ENCODE data around the gene PTPRK.
"Not testable (repeated sequence)": the region's sequence is repeated elsewhere in the genome, so short reads cannot be mapped to it uniquely, and the experiment has no call there.

Gene PTPRK

GRCh38 chr6:127926441-127926840 is 594.0 kb downstream of the PTPRK start:
- H3K9ac ChIP-seq (ENCODE audit: low read length in 5 of 5); H3K36me3 ChIP-seq (ENCODE audit: control insufficient read depth in 5 of 5, insufficient read depth in 5 of 5, low read length in 5 of 5): not testable (repeated sequence)

DNA sequence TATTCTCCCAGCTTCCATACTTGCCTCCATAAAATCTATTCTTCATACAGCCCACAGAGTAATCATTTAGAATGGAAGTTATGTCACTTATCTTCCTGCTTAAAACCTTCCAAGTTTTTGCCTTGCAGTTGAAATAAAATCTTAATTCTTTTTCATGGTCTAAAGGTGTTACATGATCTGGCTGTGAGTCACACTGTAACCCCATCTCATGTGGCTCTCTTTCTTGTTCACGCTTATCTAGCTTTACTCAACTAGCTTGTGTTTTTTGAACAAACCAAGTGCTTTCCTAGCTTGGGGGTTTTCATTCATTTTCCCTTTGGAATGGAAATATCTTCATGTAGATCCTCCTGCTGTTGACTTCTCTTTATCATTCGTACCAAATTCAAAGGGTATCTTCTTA is 596.0 kb downstream of the PTPRK start:
- H3K4me1 ChIP-seq (ENCODE audit: control insufficient read depth in 5 of 5, insufficient read depth in 5 of 5, low read length in 5 of 5), result no peaks in the 10 kb centered on the region
- H3K9me3 ChIP-seq (ENCODE audit: control insufficient read depth in 5 of 5, low read length in 5 of 5), result peaks cover 0 to 5% (median 4%) of the 10 kb centered on the region in 5 donors
- H3K36me3 ChIP-seq (ENCODE audit: control insufficient read depth in 5 of 5, insufficient read depth in 5 of 5, low read length in 5 of 5), result no peaks in the 10 kb centered on the region
- no peak overlapping the region for H3K4me3 ChIP-seq (ENCODE audit: low read depth in 1 of 5, low read length in 5 of 5)
- H3K9ac ChIP-seq (ENCODE audit: low read length in 5 of 5), result no peak overlapping the region
- H3K27ac ChIP-seq (ENCODE audit: low read depth, low read length), result no peak overlapping the region
- no peaks in the 10 kb centered on the region for H3K27me3 ChIP-seq (ENCODE audit: control insufficient read depth in 5 of 5, insufficient read depth in 4 of 5, low read length in 5 of 5)

More at GRCh38 chr6:127926441-127926840, 594.0 kb downstream of the PTPRK start:
- not testable (repeated sequence) for H3K27me3 ChIP-seq (ENCODE audit: control insufficient read depth in 5 of 5, insufficient read depth in 4 of 5, low read length in 5 of 5); H3K27ac ChIP-seq (ENCODE audit: low read depth, low read length); H3K4me1 ChIP-seq (ENCODE audit: control insufficient read depth in 5 of 5, insufficient read depth in 5 of 5, low read length in 5 of 5); H3K4me3 ChIP-seq (ENCODE audit: low read depth in 1 of 5, low read length in 5 of 5); H3K9me3 ChIP-seq (ENCODE audit: control insufficient read depth in 5 of 5, low read length in 5 of 5)

DNA sequence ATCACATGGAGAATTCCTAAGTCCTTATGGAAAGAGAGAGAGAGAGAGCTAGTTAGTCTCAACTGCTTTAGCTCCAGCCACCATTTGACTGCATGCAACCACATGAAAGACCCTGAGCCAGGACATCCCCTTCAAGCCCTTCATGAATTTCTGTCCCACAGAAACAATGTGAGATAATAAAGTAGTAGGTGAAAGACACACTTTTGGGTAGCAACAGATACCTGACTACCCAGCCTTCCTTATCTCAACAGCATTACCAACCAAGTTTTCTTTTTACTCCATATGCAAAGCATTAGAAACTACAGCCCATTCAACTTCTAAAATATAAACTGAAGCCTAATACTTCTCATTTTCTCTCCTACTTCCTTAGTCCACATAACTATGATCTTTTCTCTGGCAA is 596.4 kb downstream of the PTPRK start:
- H3K9me3 ChIP-seq (ENCODE audit: control insufficient read depth in 5 of 5, low read length in 5 of 5), result peaks cover 0 to 5% (median 4%) of the 10 kb centered on the region in 5 donors
- no peak overlapping the region for H3K27ac ChIP-seq (ENCODE audit: low read depth, low read length)
- H3K27me3 ChIP-seq (ENCODE audit: control insufficient read depth in 5 of 5, insufficient read depth in 4 of 5, low read length in 5 of 5), result no peaks in the 10 kb centered on the region

GRCh38 chr6:127923135-127923534 is 597.3 kb downstream of the PTPRK start:
- Histone ChIP-seq H3K4me3 (ENCODE audit: low read depth in 1 of 5, low read length in 5 of 5) (no peak overlapping the region), H3K36me3 (ENCODE audit: control insufficient read depth in 5 of 5, insufficient read depth in 5 of 5, low read length in 5 of 5) (no peaks in the 10 kb centered on the region), H3K4me1 (ENCODE audit: control insufficient read depth in 5 of 5, insufficient read depth in 5 of 5, low read length in 5 of 5) (no peaks in the 10 kb centered on the region), H3K9ac (ENCODE audit: low read length in 5 of 5) (no peak overlapping the region), H3K27ac (ENCODE audit: low read depth, low read length) (no peak overlapping the region), H3K27me3 (ENCODE audit: control insufficient read depth in 5 of 5, insufficient read depth in 4 of 5, low read length in 5 of 5) (no peaks in the 10 kb centered on the region), H3K9me3 (ENCODE audit: control insufficient read depth in 5 of 5, low read length in 5 of 5) (peaks cover 0 to 5% (median 4%) of the 10 kb centered on the region in 5 donors)

More for the DNA sequence above, 596.4 kb downstream of the PTPRK start:
- Histone ChIP-seq H3K36me3 (ENCODE audit: control insufficient read depth in 5 of 5, insufficient read depth in 5 of 5, low read length in 5 of 5) (no peaks in the 10 kb centered on the region), H3K9ac (ENCODE audit: low read length in 5 of 5) (no peak overlapping the region), H3K4me3 (ENCODE audit: low read depth in 1 of 5, low read length in 5 of 5) (no peak overlapping the region), H3K4me1 (ENCODE audit: control insufficient read depth in 5 of 5, insufficient read depth in 5 of 5, low read length in 5 of 5) (no peaks in the 10 kb centered on the region)

- Histone ChIP-seq H3K9me3 (ENCODE audit: control insufficient read depth in 5 of 5, low read length in 5 of 5) (peaks cover 0 to 5% (median 4%) of the 10 kb centered on the region in 5 donors), H3K27me3 (ENCODE audit: control insufficient read depth in 5 of 5, insufficient read depth in 4 of 5, low read length in 5 of 5) (no peaks in the 10 kb centered on the region), H3K4me3 (ENCODE audit: low read depth in 1 of 5, low read length in 5 of 5) (no peak overlapping the region), H3K27ac (ENCODE audit: low read depth, low read length) (no peak overlapping the region), H3K9ac (ENCODE audit: low read length in 5 of 5) (no peak overlapping the region), H3K36me3 (ENCODE audit: control insufficient read depth in 5 of 5, insufficient read depth in 5 of 5, low read length in 5 of 5) (no peaks in the 10 kb centered on the region), H3K4me1 (ENCODE audit: control insufficient read depth in 5 of 5, insufficient read depth in 5 of 5, low read length in 5 of 5) (no peaks in the 10 kb centered on the region)
Observed at GRCh38 chr6:127921982-127922381, 598.4 kb downstream of the PTPRK start.

GRCh38 chr6:127920804-127921203 is 599.6 kb downstream of the PTPRK start:
- Histone ChIP-seq H3K4me1 (ENCODE audit: control insufficient read depth in 5 of 5, insufficient read depth in 5 of 5, low read length in 5 of 5) (no peaks in the 10 kb centered on the region), H3K9me3 (ENCODE audit: control insufficient read depth in 5 of 5, low read length in 5 of 5) (peaks cover 0 to 2% (median 0%) of the 10 kb centered on the region in 5 donors), H3K36me3 (ENCODE audit: control insufficient read depth in 5 of 5, insufficient read depth in 5 of 5, low read length in 5 of 5) (no peaks in the 10 kb centered on the region), H3K27me3 (ENCODE audit: control insufficient read depth in 5 of 5, insufficient read depth in 4 of 5, low read length in 5 of 5) (no peaks in the 10 kb centered on the region), H3K4me3 (ENCODE audit: low read depth in 1 of 5, low read length in 5 of 5) (no peak overlapping the region), H3K27ac (ENCODE audit: low read depth, low read length) (no peak overlapping the region), H3K9ac (ENCODE audit: low read length in 5 of 5) (no peak overlapping the region)

Measured in subcutaneous abdominal adipose tissue (tissue), 5 donors.